Measurements from ENCODE around the gene CANT1. TPM values are rescaled to one million over a fixed set of nuclear protein-coding genes. Genes with fewer than 3 reads are reported as not detected.

Gene CANT1
- total and polyA plus RNA-seq, 9 of the 15 experiments (the other 6 are each of a cell fraction or from before 2014, with no cell fraction given): 2.7 to 66.4 (median 22.5) TPM

DNA sequence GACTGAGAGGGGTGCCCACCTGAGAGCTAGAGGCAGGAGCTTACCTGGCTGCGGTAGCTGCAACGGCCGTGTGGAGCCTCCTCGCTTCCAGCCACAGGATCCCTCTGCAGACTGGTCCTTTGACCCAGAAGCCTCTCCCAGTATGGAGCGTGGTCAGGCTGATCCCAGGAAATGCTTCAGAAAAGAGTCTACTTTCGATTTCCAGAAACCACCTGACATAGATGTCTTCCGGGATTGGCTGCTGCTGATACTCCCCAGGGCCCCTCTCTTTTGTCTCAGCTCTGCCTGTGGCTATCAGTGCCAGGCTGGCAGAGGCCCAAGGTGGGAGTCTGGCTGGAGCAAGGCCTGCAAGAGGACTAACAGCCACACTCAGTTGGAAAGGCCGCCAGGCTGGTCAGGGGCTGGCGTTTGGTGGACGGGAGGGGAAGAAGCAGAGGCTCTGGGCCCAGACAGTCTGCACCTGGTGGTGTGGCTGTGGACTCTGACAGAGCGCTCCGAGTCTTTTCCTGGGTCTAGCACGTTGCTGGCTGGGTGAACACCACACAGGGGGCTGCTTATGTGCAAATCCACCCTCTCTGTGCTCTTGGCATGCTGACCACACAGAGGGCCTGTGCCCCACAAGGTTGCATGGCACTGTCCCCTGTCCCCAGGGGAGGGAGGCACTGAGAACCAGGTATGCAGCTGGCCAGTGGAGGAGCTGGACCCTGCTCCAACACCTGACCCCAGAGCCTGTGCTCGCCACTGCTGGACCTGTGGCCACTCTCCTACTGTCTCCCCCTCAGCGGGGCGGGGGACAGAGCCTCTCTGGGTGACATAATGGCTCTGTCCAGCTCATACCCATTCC, 29.6 kb downstream of the CANT1 start, which contains the start of gene LGALS3BP:
Gene LGALS3BP (minus strand): TSS at position 144 of the 844 bp plus-strand sequence. CDS start 2,732 bp downstream, outside the sequence.
- Histone ChIP-seq H4K20me1 (replicated peaks; ENCODE audit: control insufficient read depth, insufficient read depth, low read length) (no peaks in the 10 kb centered on the region), H3K4me2 (ENCODE audit: insufficient read depth, low read length) (no peak within 1 kb of the TSS), H3K4me3 (no peak within 1 kb of the TSS), H3K9ac (ENCODE audit: insufficient read depth in 1 of 2, low read depth in 2 of 2, low read length in 2 of 2) (peak within 1 kb of the TSS in 1 of 2 experiments; percentile 31; a peak in 1 of 4 replicates), H2AFZ (ENCODE audit: low read depth, low read length) (peak within 1 kb of the TSS; percentile 87), H3K27ac (ENCODE audit: extremely low read depth, low read depth, low read length) (no peak within 1 kb of the TSS), H3K9me3 (replicated peaks; ENCODE audit: control insufficient read depth, insufficient read depth, low read depth, low read length) (no peaks in the 10 kb centered on the region), H3K4me1 (replicated peaks in 1 of 2; ENCODE audit: control insufficient read depth in 2 of 2, insufficient read depth in 2 of 2, low read length in 2 of 2) (peaks cover 0 to 39% of the 10 kb centered on the region in 2 experiments; a peak in 3 of 5 replicates), H3K9me1 (ENCODE audit: control insufficient read depth, insufficient read depth, low read length) (no peaks in the 10 kb centered on the region), H3K36me3 (ENCODE audit: control insufficient read depth, insufficient read depth, low read length) (no peaks in the 10 kb centered on the region), H3K79me2 (ENCODE audit: control insufficient read depth, insufficient read depth, low read length) (no peaks in the 10 kb centered on the region), H3K27me3 (ENCODE audit: control insufficient read depth in 2 of 2, insufficient read depth in 2 of 2, low read length in 2 of 2) (no peaks in the 10 kb centered on the region)
- peak in 1 of 4 experiments; percentile 47 for DNase-seq (ENCODE audit: extremely low read depth in 1 of 4, low spot score in 3 of 4)
- intact Hi-C loops (cut with micrococcal nuclease): no loop called here
- BruUV-seq (replicated peaks): no TSS peak
- WGBS (ENCODE audit: insufficient coverage, low coverage, missing lambda C conversion rate): 53% methylated on average over 14 of the region's 16 CpGs
- ChIA-PET CTCF (ENCODE audit: low intra/inter-chr PET ratio) (no interaction called here), POLR2A (interaction anchor here (0.5 to 1.1 kb wide), 2 partner anchors 13 to 59 kb away, joined by 3 to 6 read pairs; no protein-coding TSS in a partner anchor)
- peak; percentile 55 for ATAC-seq
- FAIRE-seq: no peak
- in situ Hi-C loops (cut with MboI): no loop called here
- TF ChIP-seq GABPA (tag; conservative IDR thresholded peaks at IDR 0.05; ENCODE audit: low read depth): peak; percentile 38; the same call in 1 of the 2 replicates
- TF ChIP-seq, protein P1, sequence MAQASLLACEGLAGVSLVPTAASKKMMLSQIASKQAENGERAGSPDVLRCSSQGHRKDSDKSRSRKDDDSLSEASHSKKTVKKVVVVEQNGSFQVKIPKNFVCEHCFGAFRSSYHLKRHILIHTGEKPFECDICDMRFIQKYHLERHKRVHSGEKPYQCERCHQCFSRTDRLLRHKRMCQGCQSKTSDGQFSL (CRISPR knock-in tag; IDR thresholded peaks at IDR 0.05): 0 out of 2 replicates have a peak, but pooled peaks have one; percentile 19
- TF ChIP-seq, protein P1 (tag; IDR thresholded peaks at IDR 0.05): no peak
- peak; percentile 28; the same call in 1 of the 2 replicates for TF ChIP-seq L3MBTL2 (IDR thresholded peaks at IDR 0.05)
- TF ChIP-seq ZFX (CRISPR knock-in tag; IDR thresholded peaks at IDR 0.05): peak; percentile 26; the same call in 1 of the 2 replicates
- TF ChIP-seq, protein P2, sequence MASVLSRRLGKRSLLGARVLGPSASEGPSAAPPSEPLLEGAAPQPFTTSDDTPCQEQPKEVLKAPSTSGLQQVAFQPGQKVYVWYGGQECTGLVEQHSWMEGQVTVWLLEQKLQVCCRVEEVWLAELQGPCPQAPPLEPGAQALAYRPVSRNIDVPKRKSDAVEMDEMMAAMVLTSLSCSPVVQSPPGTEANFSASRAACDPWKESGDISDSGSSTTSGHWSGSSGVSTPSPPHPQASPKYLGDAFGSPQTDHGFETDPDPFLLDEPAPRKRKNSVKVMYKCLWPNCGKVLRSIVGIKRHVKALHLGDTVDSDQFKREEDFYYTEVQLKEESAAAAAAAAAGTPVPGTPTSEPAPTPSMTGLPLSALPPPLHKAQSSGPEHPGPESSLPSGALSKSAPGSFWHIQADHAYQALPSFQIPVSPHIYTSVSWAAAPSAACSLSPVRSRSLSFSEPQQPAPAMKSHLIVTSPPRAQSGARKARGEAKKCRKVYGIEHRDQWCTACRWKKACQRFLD (CRISPR knock-in tag; IDR thresholded peaks at IDR 0.05): peak; percentile 49; the same call in 1 of the 2 replicates
- TF ChIP-seq, protein P3, sequence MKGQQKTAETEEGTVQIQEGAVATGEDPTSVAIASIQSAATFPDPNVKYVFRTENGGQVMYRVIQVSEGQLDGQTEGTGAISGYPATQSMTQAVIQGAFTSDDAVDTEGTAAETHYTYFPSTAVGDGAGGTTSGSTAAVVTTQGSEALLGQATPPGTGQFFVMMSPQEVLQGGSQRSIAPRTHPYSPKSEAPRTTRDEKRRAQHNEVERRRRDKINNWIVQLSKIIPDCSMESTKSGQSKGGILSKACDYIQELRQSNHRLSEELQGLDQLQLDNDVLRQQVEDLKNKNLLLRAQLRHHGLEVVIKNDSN (CRISPR knock-in tag; IDR thresholded peaks at IDR 0.05): peak; percentile 58
- TF ChIP-seq ELF1 (tag; IDR thresholded peaks at IDR 0.05): peak; percentile 55; the same call in 1 of the 2 replicates
- TF ChIP-seq ZNF644 (tag; IDR thresholded peaks at IDR 0.05; ENCODE audit: low read depth): 0 out of 2 replicates have a peak, but pooled peaks have one; percentile 39
- peak; percentile 27; the same call in 1 of the 2 replicates for TF ChIP-seq NFIC (IDR thresholded peaks at IDR 0.05)
- TF ChIP-seq, protein P4, sequence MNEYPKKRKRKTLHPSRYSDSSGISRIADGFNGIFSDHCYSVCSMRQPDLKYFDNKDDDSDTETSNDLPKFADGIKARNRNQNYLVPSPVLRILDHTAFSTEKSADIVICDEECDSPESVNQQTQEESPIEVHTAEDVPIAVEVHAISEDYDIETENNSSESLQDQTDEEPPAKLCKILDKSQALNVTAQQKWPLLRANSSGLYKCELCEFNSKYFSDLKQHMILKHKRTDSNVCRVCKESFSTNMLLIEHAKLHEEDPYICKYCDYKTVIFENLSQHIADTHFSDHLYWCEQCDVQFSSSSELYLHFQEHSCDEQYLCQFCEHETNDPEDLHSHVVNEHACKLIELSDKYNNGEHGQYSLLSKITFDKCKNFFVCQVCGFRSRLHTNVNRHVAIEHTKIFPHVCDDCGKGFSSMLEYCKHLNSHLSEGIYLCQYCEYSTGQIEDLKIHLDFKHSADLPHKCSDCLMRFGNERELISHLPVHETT (CRISPR knock-in tag; conservative IDR thresholded peaks at IDR 0.05 in 1 of 2, IDR thresholded peaks at IDR 0.05 in 1 of 2): 0 out of 4 replicates have a peak, but pooled peaks of 1 of the 2 experiments have one; percentile 46
- TF ChIP-seq PHF8 (IDR thresholded peaks at IDR 0.05; ENCODE audit: borderline replicate concordance, low read length): peak; percentile 23; the same call in 1 of the 2 replicates
- no peak for TF ChIP-seq EGR1 (conservative IDR thresholded peaks at IDR 0.05)
- TF ChIP-seq FIP1L1 (IDR thresholded peaks at IDR 0.05; ENCODE audit: low read depth, low read length, poor library complexity, severe bottlenecking): no peak
- TF ChIP-seq ARID1B (IDR thresholded peaks at IDR 0.05): no peak
